Measurements from ENCODE around the gene MRRF.
A peak's percentile ranks its signal among the peaks of the same experiment; 100 is the strongest.
"Not testable (repeated sequence)": the region's sequence is repeated elsewhere in the genome, so short reads cannot be mapped to it uniquely, and the experiment has no call there.

MRRF gene

GRCh38 chr9:122363131-122363530 is 98.4 kb downstream of the MRRF start:
- DNase-seq, result not testable (repeated sequence)

GRCh38 chr9:122364117-122364782 is 99.6 kb downstream of the MRRF start:
- DNase-seq, result no peak

- DNase-seq, result no peak
Measured at GRCh38 chr9:122364783-122365150, 100.1 kb downstream of the MRRF start.

GRCh38 chr9:122366074-122366660 is 101.5 kb downstream of the MRRF start:
- no peak for DNase-seq

- DNase-seq, result no peak
Measured at GRCh38 chr9:122367065-122367464, 102.4 kb downstream of the MRRF start.

- DNase-seq, result no peak
Measured at GRCh38 chr9:122367774-122368460, 103.2 kb downstream of the MRRF start.

GRCh38 chr9:122368642-122369041 is 104.0 kb downstream of the MRRF start:
- DNase-seq, result no peak

- DNase-seq, result peak; percentile 79
Measured at GRCh38 chr9:122370303-122370702, 105.6 kb downstream of the MRRF start.

GRCh38 chr9:122370869-122371755 is 106.4 kb downstream of the MRRF start, which contains the start of gene PTGS1:
PTGS1 (plus strand) TSS chr9:122371024; CDS start chr9:122371085, 61 bp downstream.
- peak; percentile 57 for DNase-seq

- DNase-seq, result no peak
Measured at GRCh38 chr9:122371846-122372245, 107.2 kb downstream of the MRRF start.

GRCh38 chr9:122372856-122373845 is 108.5 kb downstream of the MRRF start:
- DNase-seq, result no peak

GRCh38 chr9:122374885-122375420 is 110.3 kb downstream of the MRRF start:
- DNase-seq, result no peak

GRCh38 chr9:122376796-122377195 is 112.1 kb downstream of the MRRF start:
- DNase-seq, result no peak

GRCh38 chr9:122377241-122378164 is 112.8 kb downstream of the MRRF start:
- DNase-seq, result peak; percentile 25

GRCh38 chr9:122378236-122378635 is 113.6 kb downstream of the MRRF start:
- no peak for DNase-seq

GRCh38 chr9:122379340-122379739 is 114.7 kb downstream of the MRRF start:
- DNase-seq, result no peak

GRCh38 chr9:122380293-122380692 is 115.6 kb downstream of the MRRF start:
- DNase-seq, result no peak
